Astrocyte (in vitro differentiated cells and primary cell): ENCODE data around the gene MXD1.
A peak's percentile ranks its signal among the peaks of the same experiment; 100 is the strongest.

Source experiments
- CTCF ChIP-seq: IDR thresholded peaks from 2 replicates; pipeline ENCODE4 v1.5.1; 2011; ENCODE audit warnings: low read depth, mild to moderate bottlenecking, inconsistent platforms, low read length, moderate library complexity; ENCODE audit not compliant: insufficient read depth
- EZH2 ChIP-seq: IDR thresholded peaks from 2 replicates; pipeline ENCODE4 v1.6.1; 2012; ENCODE audit warnings: mild to moderate bottlenecking, low read length, inconsistent platforms; ENCODE audit not compliant: insufficient read depth

- peak; percentile 37 for TF ChIP-seq CTCF
- TF ChIP-seq EZH2, result no peak
These were observed 2.8 kb upstream of the MXD1 start for GRCh38 chr2:69911985-69912563.
